Progenitor cell of endocrine pancreas (in vitro differentiated cells): ENCODE results near the gene IBA57. TPM values are rescaled to one million over a fixed set of nuclear protein-coding genes. Genes with fewer than 3 reads are reported as not detected.

Source experiments
- DNase-seq: peaks from one replicate; pipeline ENCODE4 v3.0.0; 2021; ENCODE audit warnings: low spot score; ENCODE audit not compliant: unreplicated experiment
- H3K27ac Mint-ChIP-seq: 2 replicates; pipeline ENCODE4 v1.8.0; 2021; ENCODE audit warnings: mild to moderate bottlenecking, moderate library complexity, mixed read lengths
- H3K27me3 Mint-ChIP-seq: 2 replicates; pipeline ENCODE4 v1.8.0; 2021; ENCODE audit warnings: mixed read lengths
- H3K36me3 Mint-ChIP-seq: 2 replicates; pipeline ENCODE4 v1.8.0; 2022; ENCODE audit warnings: mixed read lengths; ENCODE audit not compliant: insufficient read depth
- H3K4me1 Mint-ChIP-seq: 2 replicates; pipeline ENCODE4 v1.8.0; 2021; ENCODE audit warnings: low read depth, mixed read lengths
- H3K4me3 Mint-ChIP-seq: 2 replicates; pipeline ENCODE4 v1.8.0; 2021; ENCODE audit warnings: low read depth, mild to moderate bottlenecking, moderate library complexity, mixed read lengths
- H3K9me3 Mint-ChIP-seq: 2 replicates; pipeline ENCODE4 v1.8.0; 2021; ENCODE audit warnings: low read depth, mixed read lengths
- total RNA-seq: library from RNA; stranded (reverse); gene quantifications from 2 replicates; pipeline ENCODE4 v1.2.1, GENCODE V29; 2021
- TF ChIP-seq, protein P1 (sequence below): fragments of 200-600 bp; sonication (generic); IDR thresholded peaks from one replicate; pipeline ENCODE4 v1.5.0; 2021; ENCODE audit warnings: antibody characterized with exemption, mild to moderate bottlenecking; ENCODE audit not compliant: unreplicated experiment

The IBA57 gene
- total RNA-seq, 1 donor from 2014 or later: 11.2 TPM

DNA sequence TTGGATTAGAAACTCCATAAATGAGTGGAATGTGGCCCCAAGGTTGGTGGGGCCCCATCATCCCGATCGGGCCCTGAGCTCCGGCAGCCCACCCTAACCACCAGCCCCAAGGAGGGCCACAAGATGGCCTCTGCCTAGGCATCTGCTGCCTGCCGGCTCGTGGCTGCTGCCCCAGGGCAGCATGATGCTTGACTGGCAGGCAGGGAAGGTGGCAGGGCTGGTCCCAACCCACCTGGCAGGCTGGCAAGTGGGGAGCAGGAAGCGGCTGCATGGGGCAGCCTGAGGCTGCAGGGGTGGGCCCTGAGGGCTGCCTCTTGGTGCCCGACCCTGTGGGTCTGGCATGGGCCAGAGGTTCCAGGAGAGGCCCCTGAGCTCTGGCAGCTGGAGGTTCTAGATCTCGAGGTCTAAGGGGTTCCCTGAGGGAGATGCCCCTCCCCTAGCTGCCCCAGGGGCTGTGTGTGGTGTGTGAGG, 16.6 kb upstream of the IBA57 start:
- Mint-ChIP-seq H3K27ac (no peak overlapping the region), H3K36me3 (no peaks in the 10 kb centered on the region), H3K9me3 (no peaks in the 10 kb centered on the region), H3K4me1 (no peaks in the 10 kb centered on the region), H3K27me3 (no peaks in the 10 kb centered on the region), H3K4me3 (no peak overlapping the region)
- TF ChIP-seq, protein P1, sequence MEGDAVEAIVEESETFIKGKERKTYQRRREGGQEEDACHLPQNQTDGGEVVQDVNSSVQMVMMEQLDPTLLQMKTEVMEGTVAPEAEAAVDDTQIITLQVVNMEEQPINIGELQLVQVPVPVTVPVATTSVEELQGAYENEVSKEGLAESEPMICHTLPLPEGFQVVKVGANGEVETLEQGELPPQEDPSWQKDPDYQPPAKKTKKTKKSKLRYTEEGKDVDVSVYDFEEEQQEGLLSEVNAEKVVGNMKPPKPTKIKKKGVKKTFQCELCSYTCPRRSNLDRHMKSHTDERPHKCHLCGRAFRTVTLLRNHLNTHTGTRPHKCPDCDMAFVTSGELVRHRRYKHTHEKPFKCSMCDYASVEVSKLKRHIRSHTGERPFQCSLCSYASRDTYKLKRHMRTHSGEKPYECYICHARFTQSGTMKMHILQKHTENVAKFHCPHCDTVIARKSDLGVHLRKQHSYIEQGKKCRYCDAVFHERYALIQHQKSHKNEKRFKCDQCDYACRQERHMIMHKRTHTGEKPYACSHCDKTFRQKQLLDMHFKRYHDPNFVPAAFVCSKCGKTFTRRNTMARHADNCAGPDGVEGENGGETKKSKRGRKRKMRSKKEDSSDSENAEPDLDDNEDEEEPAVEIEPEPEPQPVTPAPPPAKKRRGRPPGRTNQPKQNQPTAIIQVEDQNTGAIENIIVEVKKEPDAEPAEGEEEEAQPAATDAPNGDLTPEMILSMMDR: no peak
- no peak for DNase-seq

DNA sequence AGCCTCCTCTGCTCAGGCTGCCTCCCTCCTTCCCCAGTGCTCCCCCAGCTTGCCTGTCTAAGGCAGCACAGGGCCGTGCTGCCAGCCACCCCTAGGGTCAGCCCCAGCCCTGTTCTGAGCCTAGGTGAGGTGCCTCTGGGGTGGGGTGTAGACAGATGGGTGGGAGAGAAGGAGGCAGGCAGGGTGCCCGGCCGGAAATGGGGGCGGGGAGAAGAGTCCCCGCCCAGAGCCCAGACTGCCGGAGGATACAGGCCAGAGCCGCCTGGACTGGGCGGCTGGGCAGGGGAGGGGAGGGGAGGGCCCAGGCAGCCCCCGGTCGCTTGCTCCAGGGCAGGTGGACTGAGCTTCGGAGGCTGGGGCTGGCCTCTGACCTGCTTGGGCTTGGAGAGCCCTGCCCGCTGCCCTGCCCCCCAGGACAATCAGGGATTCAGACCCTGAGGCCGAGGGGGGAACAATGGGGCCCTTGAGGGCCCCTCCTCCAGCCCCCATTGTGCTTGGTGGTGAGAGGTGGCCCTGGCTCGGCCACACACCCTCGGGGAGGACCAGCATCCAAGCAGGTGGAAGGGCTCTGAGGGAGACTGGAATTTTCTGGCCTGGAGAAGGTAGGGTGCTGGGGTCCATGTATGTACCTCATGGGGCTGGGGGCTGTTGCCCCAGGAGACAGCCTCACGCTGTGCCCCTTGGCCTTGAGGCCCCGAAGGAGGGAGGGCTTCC, 16.0 kb upstream of the IBA57 start, which contains the start of gene GJC2:
Gene GJC2, plus strand, starts transcription at position 525 of the 714 bp plus-strand sequence. CDS start 7,829 bp downstream, outside the sequence.
- H3K27ac Mint-ChIP-seq: no peak within 1 kb of the TSS
- H3K27me3 Mint-ChIP-seq: no peaks in the 10 kb centered on the region
- no peaks in the 10 kb centered on the region for H3K4me1 Mint-ChIP-seq
- TF ChIP-seq, protein P1: no peak
- no peaks in the 10 kb centered on the region for H3K9me3 Mint-ChIP-seq
- no peak within 1 kb of the TSS for H3K4me3 Mint-ChIP-seq
- DNase-seq: no peak
- no peaks in the 10 kb centered on the region for H3K36me3 Mint-ChIP-seq

DNA sequence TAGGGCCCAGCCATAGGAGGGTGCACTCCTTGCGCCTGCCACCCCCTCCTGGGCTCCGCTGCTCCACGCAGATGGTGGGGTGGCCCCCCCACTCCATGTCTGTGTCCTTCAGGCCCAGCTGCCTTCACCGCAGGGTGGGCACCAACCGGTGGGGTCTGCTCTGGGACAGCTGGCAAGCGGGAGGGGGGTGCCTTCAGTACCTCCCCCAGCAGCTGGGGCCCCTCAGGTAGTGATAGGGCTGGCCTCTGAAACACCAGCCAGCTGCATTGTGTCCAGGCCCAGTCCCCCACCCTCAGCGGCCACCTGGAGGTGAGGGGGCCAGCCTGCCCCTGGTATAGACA, 15.5 kb upstream of the IBA57 start:
- Mint-ChIP-seq H3K9me3 (no peaks in the 10 kb centered on the region), H3K36me3 (no peaks in the 10 kb centered on the region), H3K27ac (no peak overlapping the region), H3K4me1 (no peaks in the 10 kb centered on the region), H3K27me3 (no peaks in the 10 kb centered on the region), H3K4me3 (no peak overlapping the region)
- no peak for DNase-seq
- TF ChIP-seq, protein P1: no peak

DNA sequence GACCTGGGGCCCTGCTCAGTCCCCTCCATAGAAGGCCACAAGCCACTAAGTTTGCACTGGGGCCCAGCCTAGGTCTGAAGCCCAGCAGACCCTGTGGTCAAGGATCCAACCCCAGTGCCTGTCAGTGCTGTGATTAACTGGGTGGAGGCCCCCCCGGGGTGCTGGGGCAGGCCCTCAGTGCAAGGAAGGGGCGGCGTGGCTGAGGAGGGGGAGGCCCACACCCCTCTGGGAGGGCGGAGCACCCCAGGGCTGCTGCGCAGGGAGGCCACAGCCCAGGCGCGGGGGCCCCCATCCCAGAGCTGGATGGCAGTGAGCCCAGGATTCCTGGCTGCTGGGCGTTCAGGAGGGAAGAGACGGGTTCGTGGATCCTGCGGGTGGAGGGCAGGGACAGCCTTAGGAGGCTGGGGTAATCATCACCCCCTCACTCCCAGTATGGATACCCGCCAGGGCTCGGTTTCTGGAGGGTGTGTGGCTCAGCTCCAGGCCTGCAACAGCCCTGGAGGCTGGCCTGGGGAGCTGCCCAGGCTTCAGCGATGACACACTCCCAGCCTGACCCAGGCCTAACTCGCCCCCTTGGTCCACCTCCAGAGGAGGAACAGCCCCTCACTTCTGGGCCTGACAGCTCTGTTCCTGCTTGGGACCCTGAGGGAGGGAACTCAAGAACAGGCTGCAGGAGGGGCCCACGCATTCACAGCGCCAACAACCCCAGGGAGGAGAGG, 15.0 kb upstream of the IBA57 start:
- Mint-ChIP-seq H3K27ac (no peak overlapping the region), H3K4me1 (no peaks in the 10 kb centered on the region), H3K36me3 (no peaks in the 10 kb centered on the region), H3K4me3 (no peak overlapping the region), H3K27me3 (no peaks in the 10 kb centered on the region), H3K9me3 (no peaks in the 10 kb centered on the region)
- no peak for DNase-seq
- TF ChIP-seq, protein P1: no peak

DNA sequence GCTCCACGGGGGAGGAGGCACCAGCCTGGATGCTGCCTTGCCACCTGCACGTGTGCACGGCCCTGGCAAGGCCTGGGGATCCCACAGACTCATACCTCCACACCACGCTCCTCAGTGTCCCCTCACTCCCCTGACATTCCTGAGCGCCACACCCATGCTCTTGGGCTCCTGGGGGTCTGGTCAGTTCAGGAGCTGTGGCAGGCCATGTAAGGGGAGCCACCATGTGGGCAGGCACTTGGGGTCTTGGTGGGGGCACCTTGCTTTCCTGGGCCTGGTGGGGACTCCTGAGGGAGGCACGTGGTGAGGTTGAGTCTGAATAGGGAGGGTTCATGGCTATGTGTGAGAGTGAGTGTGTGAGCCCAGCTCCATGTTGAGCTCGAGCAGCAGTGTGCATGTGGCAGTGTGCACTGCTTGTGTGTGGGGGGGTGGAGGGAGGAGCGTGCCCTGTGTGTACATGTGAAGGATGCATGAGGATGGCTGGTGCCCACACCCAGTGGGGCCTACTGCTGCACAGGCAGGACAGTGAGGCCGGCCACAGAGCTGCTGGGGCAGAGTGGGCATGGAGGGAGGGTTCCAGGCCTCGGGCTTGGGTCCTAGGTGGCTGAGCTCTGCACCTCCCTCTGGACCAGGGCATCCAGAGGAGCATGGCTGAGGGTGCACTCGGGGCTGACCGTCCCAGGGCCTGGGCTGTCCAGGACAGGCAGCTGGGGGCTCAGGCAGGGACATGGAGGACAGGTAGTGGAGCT, 14.3 kb upstream of the IBA57 start:
- Mint-ChIP-seq H3K4me1 (no peaks in the 10 kb centered on the region), H3K36me3 (no peaks in the 10 kb centered on the region), H3K9me3 (no peaks in the 10 kb centered on the region), H3K27ac (peak overlapping the region; percentile 89), H3K27me3 (no peaks in the 10 kb centered on the region), H3K4me3 (no peak overlapping the region)
- TF ChIP-seq, protein P1: no peak
- DNase-seq: no peak
